CD14-positive monocyte (primary cell): Measurements from ENCODE around the gene RGPD3. TPM values are rescaled to one million over a fixed set of nuclear protein-coding genes. Genes with fewer than 3 reads are reported as not detected.
"Not testable (repeated sequence)": the region's sequence is repeated elsewhere in the genome, so short reads cannot be mapped to it uniquely, and the experiment has no call there.

Experiments
- DNase-seq, 3 donors: peaks; one replicate each; pipeline ENCODE4 v3.0.0-alpha.2; 2011 to 2022
- H2AFZ ChIP-seq: 2 replicates; pipeline ENCODE4 v1.6.0; 2012; ENCODE audit warnings: mild to moderate bottlenecking, low read depth, low read length, inconsistent platforms; ENCODE audit not compliant: insufficient read depth, poor library complexity, severe bottlenecking
- H3K27ac ChIP-seq, 2 donors: 1 replicate in 1 of 2; 2 replicates in 1 of 2; pipeline ENCODE4 v1.5.1; 2012 to 2013; ENCODE audit warnings: low read length in 2 of 2, control low read depth in 1 of 2, inconsistent platforms in 1 of 2, low read depth in 1 of 2, mild to moderate bottlenecking in 1 of 2
- H3K27me3 ChIP-seq, 2 donors: one replicate each; pipeline versions ENCODE4 v1.6.0 to v1.6.1; 2011 to 2013; ENCODE audit warnings: low read length in 2 of 2; ENCODE audit not compliant: control insufficient read depth in 2 of 2, insufficient read depth in 2 of 2
- H3K36me3 ChIP-seq, 2 donors: replicated peaks in 1 of 2; 1 replicate in 1 of 2; 2 replicates in 1 of 2; pipeline versions ENCODE4 v1.5.1 to v1.6.1; 2012 to 2013; ENCODE audit warnings: low read length in 2 of 2, control low read depth in 1 of 2, inconsistent platforms in 1 of 2, mild to moderate bottlenecking in 1 of 2; ENCODE audit not compliant: insufficient read depth in 2 of 2, control insufficient read depth in 1 of 2
- H3K4me1 ChIP-seq, 2 donors: 1 replicate in 1 of 2; 2 replicates in 1 of 2; pipeline versions ENCODE4 v1.5.1 to v1.6.1; 2012 to 2013; ENCODE audit warnings: low read length in 2 of 2, control low read depth in 1 of 2, inconsistent platforms in 1 of 2, mild to moderate bottlenecking in 1 of 2, moderate library complexity in 1 of 2; ENCODE audit not compliant: insufficient read depth in 2 of 2, control insufficient read depth in 1 of 2
- H3K4me2 ChIP-seq: replicated peaks from 2 replicates; pipeline ENCODE3; 2012; ENCODE audit warnings: low read length, moderate library complexity, mild to moderate bottlenecking; ENCODE audit not compliant: poor library complexity, severe bottlenecking; ENCODE audit errors: extremely low read depth
- H3K4me3 ChIP-seq, 3 experiments: fragments of 200-600 bp in 1 of 3; sonication (generic) in 1 of 3; replicated peaks in 1 of 3; 1 replicate in 2 of 3; 2 replicates in 1 of 3; pipeline ENCODE4 v1.5.1; 2011 to 2013; ENCODE audit warnings: low read length in 3 of 3, mild to moderate bottlenecking in 3 of 3, control low read depth in 2 of 3, low read depth in 2 of 3, inconsistent platforms in 1 of 3, moderate library complexity in 1 of 3
- H3K79me2 ChIP-seq: 2 replicates; pipeline ENCODE4 v1.6.0; 2012; ENCODE audit warnings: mild to moderate bottlenecking, control low read depth, inconsistent platforms, low read length, moderate library complexity; ENCODE audit not compliant: insufficient read depth
- H3K9ac ChIP-seq: 2 replicates; pipeline ENCODE4 v1.6.0; 2017; ENCODE audit warnings: low read length, mild to moderate bottlenecking; ENCODE audit not compliant: insufficient read depth, poor library complexity, severe bottlenecking
- H3K9me3 ChIP-seq, 2 donors: replicated peaks in 1 of 2; 1 replicate in 1 of 2; 2 replicates in 1 of 2; pipeline versions ENCODE4 v1.5.1 to v1.6.1; 2012 to 2013; ENCODE audit warnings: low read length in 2 of 2, control low read depth in 1 of 2; ENCODE audit not compliant: control insufficient read depth in 1 of 2, insufficient read depth in 1 of 2
- H4K20me1 ChIP-seq: 2 replicates; pipeline ENCODE4 v1.6.0; 2012; ENCODE audit warnings: mild to moderate bottlenecking, low read length, control low read depth, moderate library complexity; ENCODE audit not compliant: insufficient read depth
- H3K27ac Mint-ChIP-seq, 7 donors: one replicate each; pipeline ENCODE4 v1.8.0; 2020; ENCODE audit warnings: mild to moderate bottlenecking in 7 of 7, mixed read lengths in 7 of 7, moderate library complexity in 6 of 7, inconsistent platforms in 2 of 7
- H3K27me3 Mint-ChIP-seq, 3 donors: one replicate each; pipeline ENCODE4 v1.8.0; 2021 to 2022; ENCODE audit warnings: low read depth in 3 of 3, mild to moderate bottlenecking in 3 of 3, mixed read lengths in 3 of 3, moderate library complexity in 3 of 3, inconsistent platforms in 1 of 3
- H3K36me3 Mint-ChIP-seq, 2 donors: one replicate each; pipeline ENCODE4 v1.8.0; 2020; ENCODE audit warnings: mixed read lengths in 2 of 2, inconsistent platforms in 1 of 2, mild to moderate bottlenecking in 1 of 2
- H3K4me1 Mint-ChIP-seq: one replicate; pipeline ENCODE4 v1.8.0; 2020; ENCODE audit warnings: mild to moderate bottlenecking, mixed read lengths
- H3K4me3 Mint-ChIP-seq, 2 donors: one replicate each; pipeline ENCODE4 v1.8.0; 2020; ENCODE audit warnings: mild to moderate bottlenecking in 2 of 2, mixed read lengths in 2 of 2, moderate library complexity in 1 of 2
- H3K9me3 Mint-ChIP-seq, 7 donors: one replicate each; pipeline ENCODE4 v1.8.0; 2020 to 2022; ENCODE audit warnings: mixed read lengths in 7 of 7, mild to moderate bottlenecking in 6 of 7, moderate library complexity in 6 of 7, inconsistent platforms in 2 of 7
- WGBS: methylation state at CpG from one replicate; pipeline ENCODE4 v1.1.5; 2013; ENCODE audit warnings: missing lambda C conversion rate; ENCODE audit not compliant: insufficient coverage; 5-methylcytosine and 5-hydroxymethylcytosine counted together
- intact Hi-C, 2 donors: fragments of 100-400 bp; cut with micrococcal nuclease; formaldehyde crosslinking; loops; one replicate each; pipeline versions ENCODE4 v1.15.0 to v1.15.1; 2023
- polyA plus RNA-seq, 3 donors: library from polyadenylated mRNA; depleted of rRNA in 1 of 3; unstranded in 2 of 3; stranded (reverse) in 1 of 3; fragments of 300-500 nt in 2 of 3; fragments of >200 nt in 1 of 3; fragmentation: Illumina TruSeq in 2 of 3; gene quantifications; 1 replicate in 2 of 3; 2 replicates in 1 of 3; pipeline ENCODE4 v1.2.3, GENCODE V29; 2012 to 2021

Gene RGPD3
- polyA plus RNA-seq, 3 donors, result 0.25 TPM; not detected in 2

- H2AFZ ChIP-seq, H4K20me1 ChIP-seq, DNase-seq, H3K27ac Mint-ChIP-seq, H3K9me3 Mint-ChIP-seq, H3K79me2 ChIP-seq, H3K4me3 Mint-ChIP-seq, H3K4me1 Mint-ChIP-seq, H3K4me1 ChIP-seq, H3K27ac ChIP-seq, H3K27me3 ChIP-seq, H3K9ac ChIP-seq, intact Hi-C loops, H3K4me3 ChIP-seq, H3K36me3 Mint-ChIP-seq, H3K27me3 Mint-ChIP-seq, H3K4me2 ChIP-seq, H3K9me3 ChIP-seq, H3K36me3 ChIP-seq: not testable (repeated sequence)
- WGBS, result 100% methylated on average over 1 of the region's 6 CpGs
Measured at GRCh38 chr2:106492913-106493312, 24.7 kb upstream of the RGPD3 start.

GRCh38 chr2:106492399-106492798, 24.2 kb upstream of the RGPD3 start:
- intact Hi-C loops, H3K4me3 Mint-ChIP-seq, H3K9me3 ChIP-seq, H3K4me1 Mint-ChIP-seq, H3K79me2 ChIP-seq, H4K20me1 ChIP-seq, H2AFZ ChIP-seq, H3K9ac ChIP-seq, H3K36me3 Mint-ChIP-seq, H3K4me1 ChIP-seq, H3K9me3 Mint-ChIP-seq, H3K4me3 ChIP-seq, H3K27ac Mint-ChIP-seq, H3K36me3 ChIP-seq, H3K4me2 ChIP-seq, H3K27me3 ChIP-seq, DNase-seq, H3K27ac ChIP-seq: not testable (repeated sequence)
- WGBS, result 23% methylated on average over 3 of the region's 6 CpGs
- peaks cover 7 to 12% (median 10%) of the 10 kb centered on the region in 3 donors for H3K27me3 Mint-ChIP-seq

- H3K9me3 Mint-ChIP-seq, H3K79me2 ChIP-seq, H3K4me3 ChIP-seq, H3K4me2 ChIP-seq, H3K36me3 Mint-ChIP-seq, H4K20me1 ChIP-seq, H3K27ac ChIP-seq, H3K9me3 ChIP-seq, DNase-seq, H3K9ac ChIP-seq, H2AFZ ChIP-seq, intact Hi-C loops, H3K4me1 ChIP-seq, H3K36me3 ChIP-seq, H3K4me1 Mint-ChIP-seq, H3K27ac Mint-ChIP-seq: not testable (repeated sequence)
- peaks cover 5 to 21% of the 10 kb centered on the region in 2 donors for H3K27me3 ChIP-seq
- 100% methylated on average over 1 of the region's 6 CpGs for WGBS
- H3K27me3 Mint-ChIP-seq, result peaks cover 18 to 29% (median 22%) of the 10 kb centered on the region in 3 donors
- peak overlapping the region in 1 of 2 donors; percentile 30 for H3K4me3 Mint-ChIP-seq
Measured at GRCh38 chr2:106489701-106490100, 21.5 kb upstream of the RGPD3 start.

- H3K36me3 Mint-ChIP-seq, H3K4me3 ChIP-seq, H3K9me3 Mint-ChIP-seq, H3K27ac ChIP-seq, H4K20me1 ChIP-seq, H3K9ac ChIP-seq, H3K4me1 Mint-ChIP-seq, H3K4me2 ChIP-seq, H3K79me2 ChIP-seq, H3K4me1 ChIP-seq, DNase-seq, H3K9me3 ChIP-seq, intact Hi-C loops, H3K36me3 ChIP-seq, H3K27ac Mint-ChIP-seq: not testable (repeated sequence)
- 13% methylated on average over 27 of the region's 44 CpGs for WGBS
- peak overlapping the region; percentile 29 for H2AFZ ChIP-seq
- H3K27me3 Mint-ChIP-seq, result peaks cover 22 to 31% (median 24%) of the 10 kb centered on the region in 3 donors
- H3K27me3 ChIP-seq, result peaks cover 5 to 21% of the 10 kb centered on the region in 2 donors
- peak overlapping the region in 1 of 2 donors; percentile 71 for H3K4me3 Mint-ChIP-seq
Measured at GRCh38 chr2:106487386-106488191, 19.4 kb upstream of the RGPD3 start.
